ENCODE results near the gene NUDC.

- no peak for TF ChIP-seq CTCF (conservative IDR thresholded peaks at IDR 0.05; ENCODE audit: low read length)
- TF ChIP-seq EZH2phosphoT487 (IDR thresholded peaks at IDR 0.05; ENCODE audit: borderline replicate concordance): no peak
These were observed 46.6 kb upstream of the NUDC start for GRCh38 chr1:26874896-26875295.
